Measurements from ENCODE around the gene BRMS1L.

DNA sequence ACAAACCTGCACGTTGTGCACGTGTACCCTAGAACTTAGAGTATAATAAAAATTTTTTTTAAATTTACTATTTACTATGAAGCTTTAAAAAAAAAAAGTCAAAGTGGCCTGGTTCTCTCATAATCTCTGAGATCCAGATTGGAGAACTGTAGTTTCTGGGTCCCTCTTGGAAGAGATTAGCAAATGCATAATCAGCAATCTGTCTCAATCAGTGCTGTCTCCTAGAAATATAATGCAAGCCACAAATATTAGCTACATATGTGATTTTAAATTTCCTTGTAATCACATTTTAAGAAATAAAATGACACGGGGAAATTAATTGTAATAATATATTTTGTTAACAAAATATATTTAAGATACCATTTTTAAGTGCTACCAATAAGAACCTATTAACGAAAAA lies 49.3 kb upstream of the BRMS1L start:
- no peak for TF ChIP-seq POLR2AphosphoS5 (IDR thresholded peaks at IDR 0.05; ENCODE audit: low read depth, low read length)
- TF ChIP-seq PAX5 (IDR thresholded peaks at IDR 0.05; ENCODE audit: insufficient read depth, low read length, severe bottlenecking) = no peak
- TF ChIP-seq POLR2A (IDR thresholded peaks at IDR 0.05; ENCODE audit: low read depth, low read length) = no peak
- TF ChIP-seq SPI1 (IDR thresholded peaks at IDR 0.05; ENCODE audit: low read depth, low read length) = no peak
- TF ChIP-seq TAF1 (IDR thresholded peaks at IDR 0.05; ENCODE audit: low read depth, low read length) = no peak
- no peak for TF ChIP-seq POU2F2 (IDR thresholded peaks at IDR 0.05; ENCODE audit: low read depth, low read length)
